GM19467 (cell line): ENCODE measurements around the gene LARGE1.

ENCODE experiments used
- ATAC-seq: cut with Tn5 transposase; IDR thresholded peaks from one replicate; pipeline ENCODE4 v1.9.1; 2021; ENCODE audit warnings: mild to moderate bottlenecking, moderate library complexity; ENCODE audit not compliant: unreplicated experiment

Gene LARGE1

DNA sequence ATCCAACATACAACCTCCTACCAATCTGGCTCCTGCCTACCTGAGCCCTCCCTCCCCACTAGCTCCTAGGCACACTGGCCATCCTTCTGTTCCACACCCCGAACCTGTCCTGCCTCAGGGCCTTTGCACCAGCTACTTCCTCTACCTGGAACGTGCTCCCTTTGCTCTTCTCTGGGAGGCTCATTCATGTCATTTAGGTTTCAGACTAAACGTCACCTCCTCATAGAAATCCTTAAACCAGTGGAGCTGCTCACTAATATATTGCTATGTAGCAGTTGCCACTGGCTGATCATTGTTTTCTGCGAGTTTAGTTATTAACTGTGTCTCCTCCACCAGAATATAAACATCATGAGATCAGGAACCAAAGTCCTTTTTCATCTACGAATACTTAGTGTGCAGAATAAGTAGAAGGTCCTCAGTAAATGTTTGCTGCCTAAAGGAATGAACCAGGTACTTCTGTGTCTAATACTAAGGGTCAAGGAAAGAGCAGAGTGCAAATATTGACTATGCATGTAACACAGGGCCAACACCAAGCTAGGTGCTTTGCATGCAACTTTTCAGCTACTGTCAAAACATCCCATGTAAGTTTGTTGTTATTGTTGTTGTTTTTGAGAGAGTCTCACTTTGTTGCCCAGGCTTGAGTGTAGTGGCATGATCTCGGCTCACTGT lies 584.5 kb downstream of the LARGE1 start:
- ATAC-seq, result no peak

DNA sequence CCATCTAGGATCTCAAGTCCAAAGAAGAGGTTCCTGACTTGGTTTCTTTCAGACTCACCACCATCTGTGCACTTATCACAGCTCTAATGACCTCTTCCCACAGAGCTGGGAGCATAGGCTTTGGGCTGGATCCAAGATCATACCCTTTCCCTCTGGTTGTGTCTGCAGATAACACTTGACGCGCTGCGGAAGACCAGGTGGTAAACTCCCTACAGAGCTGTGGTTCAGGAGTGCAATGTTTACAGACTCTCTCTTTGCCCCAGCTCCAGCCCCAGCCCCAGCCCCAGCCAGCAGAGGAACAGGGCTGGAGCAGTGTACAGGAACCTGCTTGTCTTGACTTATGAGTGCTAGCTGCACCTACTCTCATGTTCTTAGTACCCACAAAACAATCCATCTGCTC lies 587.7 kb downstream of the LARGE1 start:
- ATAC-seq, result no peak

- no peak for ATAC-seq
These were observed 589.3 kb downstream of the LARGE1 start for GRCh38 chr22:33331017-33331416.

- ATAC-seq, result no peak
These were observed 589.7 kb downstream of the LARGE1 start for GRCh38 chr22:33330534-33330933.

GRCh38 chr22:33329398-33329797 lies 590.9 kb downstream of the LARGE1 start:
- no peak for ATAC-seq

DNA sequence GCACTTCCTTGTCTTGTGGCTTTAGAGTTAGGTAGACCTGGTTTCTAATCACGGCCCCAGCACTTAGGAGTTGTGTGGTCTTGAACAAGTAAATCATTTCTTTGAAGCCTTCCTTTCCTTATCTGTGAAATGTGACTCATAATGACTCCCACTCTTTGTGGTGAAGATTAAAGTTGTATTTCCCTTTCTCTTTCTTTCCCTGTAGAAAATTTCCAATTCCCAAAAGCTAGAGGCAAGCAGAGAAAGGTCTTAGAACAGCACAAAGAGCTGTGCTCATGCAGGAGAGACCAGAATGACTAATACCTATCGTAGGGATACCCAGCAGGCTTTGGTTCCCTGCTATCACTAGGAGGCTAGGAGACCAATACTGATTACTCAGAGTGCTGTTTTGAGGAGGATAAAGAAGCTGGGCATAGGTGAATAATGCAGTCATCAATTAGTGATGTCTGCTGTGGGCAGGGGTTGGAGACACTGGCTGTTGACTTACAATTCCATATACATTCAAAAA lies 591.4 kb downstream of the LARGE1 start:
- ATAC-seq, result no peak

GRCh38 chr22:33327348-33327860 lies 592.9 kb downstream of the LARGE1 start:
- no peak for ATAC-seq

- ATAC-seq, result no peak
These were observed 593.6 kb downstream of the LARGE1 start for GRCh38 chr22:33326540-33327295.

DNA sequence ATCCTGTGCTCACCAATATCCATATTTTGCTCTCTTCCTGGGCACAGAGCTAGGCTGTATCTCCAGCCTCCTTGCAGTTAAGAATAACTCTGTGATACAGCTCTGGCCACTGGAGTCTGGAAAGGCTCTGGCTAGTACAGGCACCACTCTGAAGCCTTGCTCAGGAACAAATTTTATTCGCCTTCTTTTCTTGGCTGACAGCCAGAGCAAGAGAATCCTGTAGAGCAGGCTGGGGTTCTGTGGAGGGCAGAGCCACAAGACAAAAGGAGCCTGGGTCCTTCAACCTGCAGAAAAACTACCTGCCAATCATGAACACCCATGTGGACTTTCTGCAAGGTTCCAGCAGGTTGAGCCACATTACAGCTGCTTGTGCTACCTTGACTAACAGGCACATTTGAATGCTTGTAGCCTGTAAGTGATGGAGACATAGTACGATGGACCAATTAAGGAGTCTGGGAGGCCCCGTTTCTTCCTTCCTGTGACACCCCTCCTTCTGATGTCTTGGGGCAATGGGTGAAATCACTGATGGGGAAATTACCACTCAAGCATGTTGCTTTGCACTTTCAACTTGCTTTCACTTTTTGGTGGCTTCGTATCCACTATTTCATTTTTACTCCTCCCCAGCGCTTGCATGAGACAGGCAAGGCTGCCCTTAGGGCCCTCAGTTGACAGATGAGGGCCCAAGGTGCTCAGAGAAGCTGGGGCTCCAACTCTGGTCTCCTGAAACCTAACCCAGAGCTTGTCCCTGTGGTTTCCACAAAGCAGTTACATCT lies 594.9 kb downstream of the LARGE1 start:
- no peak for ATAC-seq

GRCh38 chr22:33324228-33324627 lies 596.0 kb downstream of the LARGE1 start:
- no peak for ATAC-seq

DNA sequence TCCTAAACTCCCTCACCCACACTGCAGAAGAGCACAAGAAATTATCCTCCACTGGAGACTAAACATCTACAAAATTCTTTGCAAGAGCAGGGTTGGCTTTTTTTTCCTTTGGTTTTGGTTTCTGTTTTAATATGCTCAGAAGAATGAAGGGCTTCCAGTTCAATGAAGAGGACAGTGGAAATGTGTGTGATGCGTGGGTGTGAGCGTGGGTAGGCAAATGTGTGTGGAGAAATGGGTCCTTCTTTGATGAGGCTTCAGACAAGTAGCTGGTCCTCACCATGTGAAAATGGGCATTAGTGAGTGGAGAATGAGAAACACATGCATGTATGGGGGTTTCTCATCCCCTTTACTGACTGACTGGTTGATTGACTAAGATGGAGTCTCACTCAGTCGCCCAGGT lies 598.8 kb downstream of the LARGE1 start:
- no peak for ATAC-seq

DNA sequence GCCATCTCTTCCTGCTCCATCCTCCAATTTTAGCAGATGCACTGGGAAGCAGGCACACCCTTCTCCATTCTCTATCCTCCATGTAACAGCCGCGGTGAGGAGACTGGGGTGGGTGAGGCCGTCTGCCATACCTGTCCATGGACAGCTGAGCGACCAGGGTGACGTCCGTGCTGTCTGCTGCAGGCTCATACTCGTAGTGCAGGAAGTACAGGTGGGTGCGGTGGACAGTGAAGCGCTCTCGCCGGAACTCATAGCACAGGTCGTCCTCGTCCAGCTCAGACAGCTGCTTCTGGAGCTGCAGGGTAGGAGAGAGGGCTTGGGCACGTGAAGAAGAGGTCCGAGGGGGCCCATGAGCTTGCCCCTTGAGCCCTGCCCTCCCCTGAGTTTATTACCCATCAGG lies 604.3 kb downstream of the LARGE1 start:
- no peak for ATAC-seq

GRCh38 chr22:33315117-33315516 lies 605.2 kb downstream of the LARGE1 start:
- no peak for ATAC-seq

DNA sequence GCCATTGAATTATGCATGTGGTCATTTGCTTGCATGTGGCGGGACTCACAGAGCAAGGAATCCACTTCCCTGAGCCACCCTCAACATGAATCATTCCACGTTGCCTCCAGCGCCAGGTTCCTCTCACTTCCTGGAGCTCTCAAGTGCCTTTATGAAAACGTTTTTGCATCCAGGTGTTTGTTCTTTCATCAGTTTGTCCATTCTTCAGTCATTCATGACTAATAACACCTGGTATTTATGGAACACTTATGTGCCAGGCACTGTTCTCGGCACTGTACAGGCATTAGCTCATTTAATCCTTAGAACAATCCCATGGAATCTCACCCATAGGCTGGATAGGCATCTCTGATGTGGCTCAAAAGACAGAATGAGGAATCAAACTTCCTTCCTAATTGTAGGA lies 606.0 kb downstream of the LARGE1 start:
- no peak for ATAC-seq

DNA sequence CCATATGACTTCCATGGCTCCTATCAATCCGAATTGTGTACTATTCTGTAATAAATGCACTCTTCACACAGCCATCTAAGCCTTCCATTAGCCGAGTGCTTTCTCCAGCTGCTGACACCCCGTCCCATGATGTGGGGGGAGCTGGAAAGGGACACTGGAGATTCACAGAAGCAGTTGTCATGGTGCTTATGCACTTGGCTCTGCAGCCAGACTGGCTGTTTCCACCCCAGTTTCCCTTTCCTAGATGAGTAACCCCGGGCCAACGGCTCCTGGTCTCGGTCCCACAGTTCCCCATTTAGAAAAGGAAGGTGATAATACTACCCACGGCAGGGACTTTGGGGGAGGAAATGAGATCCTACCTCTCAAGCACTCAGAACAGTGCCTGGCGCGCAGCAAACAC lies 617.2 kb downstream of the LARGE1 start:
- no peak for ATAC-seq

GRCh38 chr22:33302549-33302948 lies 617.7 kb downstream of the LARGE1 start:
- no peak for ATAC-seq

- no peak for ATAC-seq
These were observed 618.2 kb downstream of the LARGE1 start for GRCh38 chr22:33302049-33302545.

- ATAC-seq, result no peak
These were observed 620.1 kb downstream of the LARGE1 start for GRCh38 chr22:33300165-33300564.

- ATAC-seq, result peak; percentile 79
These were observed 620.9 kb downstream of the LARGE1 start for GRCh38 chr22:33299245-33299956.

DNA sequence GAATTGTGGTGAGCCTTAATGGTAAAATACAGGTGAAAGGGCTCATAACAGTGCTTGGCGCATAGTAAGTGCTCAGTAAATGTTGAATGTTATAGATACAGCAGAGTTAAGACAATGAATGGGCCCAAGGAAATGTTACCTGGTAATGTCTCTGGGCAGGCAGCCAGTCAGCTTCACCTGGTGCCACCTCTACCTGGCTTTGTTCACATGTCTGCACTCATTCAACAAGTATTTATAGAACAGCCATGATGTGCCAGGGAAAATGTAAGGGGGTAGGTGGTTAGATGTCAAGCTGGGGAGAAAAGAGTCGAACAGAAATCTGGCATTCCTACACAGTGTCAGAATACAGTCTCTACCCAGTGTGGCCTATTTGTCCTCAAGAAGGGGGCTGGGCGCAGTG lies 623.3 kb downstream of the LARGE1 start:
- ATAC-seq, result no peak

DNA sequence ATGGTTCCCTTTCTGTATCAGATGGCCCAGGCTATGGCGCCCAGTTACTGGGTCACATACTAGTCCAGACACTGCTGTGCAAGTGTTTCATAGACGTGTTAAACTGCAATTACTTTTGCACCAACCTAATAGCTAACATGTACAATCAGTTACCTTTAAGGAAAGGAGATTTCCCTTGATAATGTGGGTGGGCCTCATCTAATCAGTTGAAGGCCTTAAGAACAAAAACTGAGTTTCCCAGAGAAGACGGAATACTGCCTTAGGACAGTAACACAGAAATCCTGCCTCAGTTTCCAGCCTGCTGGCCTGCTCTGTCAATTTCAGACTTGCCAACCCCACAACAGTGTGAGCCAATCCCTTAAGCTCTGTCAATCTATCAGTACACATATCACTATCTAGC lies 632.2 kb downstream of the LARGE1 start:
- ATAC-seq, result no peak
